Measurements from ENCODE around the gene DNMT1. TPM values are rescaled to one million over a fixed set of nuclear protein-coding genes. Genes with fewer than 3 reads are reported as not detected.

The DNMT1 gene
- polyA plus RNA-seq, 1 donor (not counting 4 experiments of a cell fraction or from before 2014, with no cell fraction given): 52.0 TPM

DNA sequence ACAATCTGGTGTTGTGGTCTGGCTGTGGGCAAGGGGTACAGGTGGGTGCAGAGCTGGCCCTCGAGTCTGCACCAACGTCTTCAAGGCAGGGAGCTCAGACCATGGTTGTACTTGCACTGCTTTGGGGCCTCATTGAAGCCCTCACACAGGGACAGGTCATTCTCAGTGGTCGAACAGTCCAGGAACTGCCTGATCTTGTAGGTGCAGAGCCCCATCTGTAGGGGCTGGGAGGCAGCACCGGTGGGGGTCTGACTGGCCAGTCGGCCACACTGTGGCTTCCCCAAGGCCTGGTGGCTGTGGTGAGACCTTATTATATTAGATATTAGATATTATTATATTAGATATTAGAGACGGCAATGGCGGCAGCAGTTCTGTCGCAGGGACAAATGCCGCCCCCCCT lies 22.3 kb upstream of the DNMT1 start:
- Histone ChIP-seq H3K36me3 (ENCODE audit: control insufficient read depth in 2 of 2, extremely low read depth in 1 of 2, insufficient read depth in 2 of 2, low read length in 2 of 2) (no peaks in the 10 kb centered on the region), H3K4me3 (ENCODE audit: control insufficient read depth in 2 of 3, extremely low read depth in 1 of 3, insufficient read depth in 2 of 3, low read depth in 1 of 3, low read length in 3 of 3) (no peak overlapping the region), H4K20me1 (ENCODE audit: control insufficient read depth, extremely low read depth, insufficient read depth, low read length) (peaks cover 2% of the 10 kb centered on the region), H2AFZ (ENCODE audit: control insufficient read depth, low read length) (no peak overlapping the region), H3K27me3 (ENCODE audit: control insufficient read depth, extremely low read depth, insufficient read depth, low read length) (no peaks in the 10 kb centered on the region), H3K4me1 (ENCODE audit: control insufficient read depth, extremely low read depth, insufficient read depth, low read length) (peaks cover 3% of the 10 kb centered on the region), H3K9ac (ENCODE audit: control insufficient read depth, extremely low read depth, insufficient read depth, low read length) (no peak overlapping the region), H3K27ac (ENCODE audit: control insufficient read depth, insufficient read depth, low read length) (no peak overlapping the region), H3K9me1 (ENCODE audit: control insufficient read depth, extremely low read depth, insufficient read depth, low read length) (no peaks in the 10 kb centered on the region), H3K79me2 (ENCODE audit: control insufficient read depth, insufficient read depth, low read length) (no peaks in the 10 kb centered on the region), H3K9me3 (ENCODE audit: control insufficient read depth, low read depth, low read length) (no peaks in the 10 kb centered on the region), H3K4me2 (ENCODE audit: control insufficient read depth, extremely low read depth, insufficient read depth, low read depth, low read length) (no peak overlapping the region)
- DNase-seq (ENCODE audit: low read depth, low spot score) (no peak), FAIRE-seq (no peak)
- no peak for TF ChIP-seq CTCF (optimal IDR thresholded peaks at IDR 0.05 in 1 of 3, IDR thresholded peaks at IDR 0.05 in 1 of 3, conservative IDR thresholded peaks at IDR 0.05 in 1 of 3; ENCODE audit: extremely low read depth in 1 of 3, insufficient read depth in 2 of 3, low read length in 3 of 3)
- TF ChIP-seq EZH2 (IDR thresholded peaks at IDR 0.05; ENCODE audit: low read length): no peak
- dilution Hi-C loops (cut with MboI; ENCODE audit: extremely low pct_ligation_motif_present, low sequenced_read_pairs): no loop called here

DNA sequence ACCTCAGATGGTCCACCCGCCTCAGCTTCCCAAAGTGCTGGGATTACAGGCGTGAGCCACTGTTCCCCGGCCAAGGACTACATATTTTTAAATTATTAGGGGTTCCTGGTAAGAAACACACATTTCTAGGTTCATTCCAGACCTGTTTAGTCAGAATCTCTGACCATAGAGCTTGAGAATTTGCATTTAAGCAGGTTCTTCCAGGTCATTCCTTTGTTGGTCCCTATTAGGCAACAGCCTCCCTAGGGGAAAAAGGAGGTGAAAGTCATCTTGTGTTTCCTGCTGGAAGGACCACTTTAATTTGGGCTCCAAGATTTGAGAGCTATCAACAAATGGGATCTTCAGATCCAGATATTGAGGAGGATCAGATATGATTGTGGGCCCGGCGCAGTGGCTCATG lies 20.0 kb upstream of the DNMT1 start:
- peak overlapping the region; percentile 1 for H3K4me2 ChIP-seq (ENCODE audit: control insufficient read depth, extremely low read depth, insufficient read depth, low read depth, low read length)
- dilution Hi-C loops (cut with MboI; ENCODE audit: extremely low pct_ligation_motif_present, low sequenced_read_pairs): no loop called here
- no peak for DNase-seq (ENCODE audit: low read depth, low spot score)

More for the DNA sequence above, 20.0 kb upstream of the DNMT1 start:
- Histone ChIP-seq H2AFZ (ENCODE audit: control insufficient read depth, low read length) (no peak overlapping the region), H3K27me3 (ENCODE audit: control insufficient read depth, extremely low read depth, insufficient read depth, low read length) (no peaks in the 10 kb centered on the region), H3K79me2 (ENCODE audit: control insufficient read depth, insufficient read depth, low read length) (no peaks in the 10 kb centered on the region), H3K4me1 (ENCODE audit: control insufficient read depth, extremely low read depth, insufficient read depth, low read length) (peaks cover 3% of the 10 kb centered on the region), H4K20me1 (ENCODE audit: control insufficient read depth, extremely low read depth, insufficient read depth, low read length) (no peaks in the 10 kb centered on the region), H3K9me1 (ENCODE audit: control insufficient read depth, extremely low read depth, insufficient read depth, low read length) (no peaks in the 10 kb centered on the region), H3K27ac (ENCODE audit: control insufficient read depth, insufficient read depth, low read length) (no peak overlapping the region), H3K36me3 (ENCODE audit: control insufficient read depth in 2 of 2, extremely low read depth in 1 of 2, insufficient read depth in 2 of 2, low read length in 2 of 2) (no peaks in the 10 kb centered on the region), H3K4me3 (ENCODE audit: control insufficient read depth in 2 of 3, extremely low read depth in 1 of 3, insufficient read depth in 2 of 3, low read depth in 1 of 3, low read length in 3 of 3) (no peak overlapping the region), H3K9ac (ENCODE audit: control insufficient read depth, extremely low read depth, insufficient read depth, low read length) (no peak overlapping the region), H3K9me3 (ENCODE audit: control insufficient read depth, low read depth, low read length) (no peaks in the 10 kb centered on the region)
- no peak for FAIRE-seq
- no peak for TF ChIP-seq CTCF (optimal IDR thresholded peaks at IDR 0.05 in 1 of 3, IDR thresholded peaks at IDR 0.05 in 1 of 3, conservative IDR thresholded peaks at IDR 0.05 in 1 of 3; ENCODE audit: extremely low read depth in 1 of 3, insufficient read depth in 2 of 3, low read length in 3 of 3)
- no peak for TF ChIP-seq EZH2 (IDR thresholded peaks at IDR 0.05; ENCODE audit: low read length)
